ELR (cell line): ENCODE measurements around the gene ACSF3.
A peak's percentile ranks its signal among the peaks of the same experiment; 100 is the strongest.
"Not testable (repeated sequence)": the region's sequence is repeated elsewhere in the genome, so short reads cannot be mapped to it uniquely, and the experiment has no call there.

Experiments
- DNase-seq: peaks from one replicate; pipeline ENCODE4 v3.0.0-alpha.2; 2015; ENCODE audit warnings: low read depth

Gene ACSF3

GRCh38 chr16:89073346-89074071 is 20.1 kb upstream of the ACSF3 start:
- DNase-seq: no peak

GRCh38 chr16:89074072-89074674 is 19.5 kb upstream of the ACSF3 start:
- DNase-seq: peak; percentile 13

GRCh38 chr16:89074803-89075688 is 18.6 kb upstream of the ACSF3 start:
- no peak for DNase-seq

- DNase-seq: no peak
These were observed 17.5 kb upstream of the ACSF3 start for GRCh38 chr16:89076159-89076558.

- no peak for DNase-seq
These were observed 16.6 kb upstream of the ACSF3 start for GRCh38 chr16:89077076-89077475.

- no peak for DNase-seq
These were observed 15.5 kb upstream of the ACSF3 start for GRCh38 chr16:89078172-89078571.

- no peak for DNase-seq
These were observed 14.1 kb upstream of the ACSF3 start for GRCh38 chr16:89079434-89079980.

- DNase-seq: no peak
These were observed 13.3 kb upstream of the ACSF3 start for GRCh38 chr16:89080196-89080853.

- DNase-seq: no peak
These were observed 12.1 kb upstream of the ACSF3 start for GRCh38 chr16:89081556-89081955.

GRCh38 chr16:89084411-89084810 is 9.2 kb upstream of the ACSF3 start:
- no peak for DNase-seq

- DNase-seq: no peak
These were observed 8.6 kb upstream of the ACSF3 start for GRCh38 chr16:89084814-89085612.

GRCh38 chr16:89085755-89086154 is 7.9 kb upstream of the ACSF3 start:
- DNase-seq: no peak

- DNase-seq: no peak
These were observed 5.6 kb upstream of the ACSF3 start for GRCh38 chr16:89087922-89088497.

GRCh38 chr16:89089120-89089519 is 4.5 kb upstream of the ACSF3 start:
- DNase-seq: no peak

GRCh38 chr16:89090182-89090630 is 3.4 kb upstream of the ACSF3 start:
- no peak for DNase-seq

- DNase-seq: no peak
These were observed 2.8 kb upstream of the ACSF3 start for GRCh38 chr16:89090669-89091426.

GRCh38 chr16:89092013-89092412 is 1.6 kb upstream of the ACSF3 start:
- DNase-seq: no peak

- DNase-seq: not testable (repeated sequence)
These were observed 425 bp upstream of the ACSF3 start for GRCh38 chr16:89093252-89093601.

GRCh38 chr16:89094252-89094879 is 714 bp downstream of the ACSF3 start:
- peak; percentile 69 for DNase-seq

GRCh38 chr16:89094880-89095258 is 1.2 kb downstream of the ACSF3 start:
- DNase-seq: no peak
